H1 (cell line): ENCODE data around the gene YBX2. TPM values are rescaled to one million over a fixed set of nuclear protein-coding genes. Genes with fewer than 3 reads are reported as not detected.
A peak's percentile ranks its signal among the peaks of the same experiment; 100 is the strongest.

Experiments
- CTCF ChIA-PET: fragments of 300-600 bp; sonication (Branson Sonifier 250); formaldehyde crosslinking; loops from one replicate; lab custom pipeline; 2021; ENCODE audit not compliant: partially characterized antibody; lab: Charles Lee
- POLR2A ChIA-PET: fragments of 300-600 bp; sonication (Branson Sonifier 250); formaldehyde crosslinking; loops from one replicate; lab custom pipeline; 2021; ENCODE audit warnings: inconsistent platforms; ENCODE audit not compliant: partially characterized antibody; lab: Charles Lee
- DNase-seq, 2 experiments: peaks; one replicate each; pipeline versions ENCODE4 v3.0.0 to v3.0.0-alpha.2; 2010 to 2022; ENCODE audit warnings: low spot score in 2 of 2, low read depth in 1 of 2, mixed read lengths in 1 of 2
- FAIRE-seq: peaks from 2 replicates; lab custom pipeline; 2011; peaks lifted over from hg19 to GRCh38; lab: Jason Lieb, UNC
- H2AFZ ChIP-seq: 2 replicates; pipeline ENCODE4 v1.8.1; 2012; ENCODE audit warnings: low read length, inconsistent platforms
- H2AK5ac ChIP-seq: 2 replicates; pipeline ENCODE4 v1.6.1; 2013; ENCODE audit warnings: low read depth, low read length
- H2BK120ac ChIP-seq: replicated peaks from 2 replicates; pipeline ENCODE3; 2013; ENCODE audit warnings: low read depth, low read length, inconsistent platforms
- H2BK12ac ChIP-seq: 2 replicates; pipeline ENCODE4 v1.6.1; 2013; ENCODE audit warnings: low read depth, low read length
- H2BK15ac ChIP-seq: 2 replicates; pipeline ENCODE4 v1.6.1; 2013; ENCODE audit warnings: low read length
- H2BK20ac ChIP-seq: 2 replicates; pipeline ENCODE4 v1.6.1; 2013; ENCODE audit warnings: low read length
- H2BK5ac ChIP-seq: 2 replicates; pipeline ENCODE4 v1.6.1; 2013; ENCODE audit warnings: low read depth, low read length
- H3K14ac ChIP-seq: 2 replicates; pipeline ENCODE4 v1.6.1; 2013; ENCODE audit warnings: inconsistent platforms; ENCODE audit not compliant: insufficient read length
- H3K18ac ChIP-seq: 2 replicates; pipeline ENCODE4 v1.6.1; 2013; ENCODE audit warnings: low read length; ENCODE audit errors: extremely low read depth
- H3K23ac ChIP-seq: 2 replicates; pipeline ENCODE4 v1.6.1; 2013; ENCODE audit warnings: inconsistent platforms; ENCODE audit not compliant: insufficient read length
- H3K23me2 ChIP-seq: 2 replicates; pipeline ENCODE4 v1.6.1; 2013; ENCODE audit warnings: low read depth, low read length
- H3K27ac ChIP-seq: 2 replicates; pipeline ENCODE4 v1.6.1; 2011; ENCODE audit warnings: low read depth, low read length, inconsistent platforms
- H3K27me3 ChIP-seq, 4 experiments: replicated peaks in 1 of 4; 1 replicate in 1 of 4; 2 replicates in 3 of 4; pipeline versions ENCODE4 v1.6.1 to v1.8.1; 2011 to 2013; ENCODE audit warnings: low read length in 3 of 4, mild to moderate bottlenecking in 3 of 4, inconsistent platforms in 2 of 4, mixed read lengths in 2 of 4, moderate library complexity in 1 of 4; ENCODE audit not compliant: control insufficient read depth in 3 of 4, insufficient read depth in 3 of 4; ENCODE audit errors: extremely low read depth in 1 of 4
- H3K36me3 ChIP-seq, 4 experiments: 2 replicates each; pipeline versions ENCODE4 v1.6.1 to v1.8.1; 2011 to 2013; ENCODE audit warnings: mild to moderate bottlenecking in 4 of 4, low read length in 3 of 4, moderate library complexity in 2 of 4, control low read depth in 1 of 4, inconsistent platforms in 1 of 4; ENCODE audit not compliant: insufficient read depth in 4 of 4, control insufficient read depth in 2 of 4
- H3K4ac ChIP-seq: replicated peaks from 2 replicates; pipeline ENCODE3; 2013; ENCODE audit warnings: low read length, low read depth, mixed read lengths, inconsistent platforms; ENCODE audit not compliant: insufficient read length
- H3K4me1 ChIP-seq, 4 experiments: replicated peaks in 1 of 4; 1 replicate in 1 of 4; 2 replicates in 3 of 4; pipeline versions ENCODE4 v1.6.1 to v1.8.1; 2011 to 2013; ENCODE audit warnings: low read length in 3 of 4, inconsistent platforms in 2 of 4, mixed read lengths in 1 of 4; ENCODE audit not compliant: insufficient read depth in 4 of 4, control insufficient read depth in 3 of 4
- H3K4me2 ChIP-seq, 2 experiments: 2 replicates each; pipeline versions ENCODE4 v1.6.1 to v1.8.1; 2011 to 2013; ENCODE audit warnings: low read depth in 2 of 2, low read length in 2 of 2, control low read depth in 1 of 2, inconsistent platforms in 1 of 2, mild to moderate bottlenecking in 1 of 2; ENCODE audit not compliant: insufficient read depth in 1 of 2
- H3K4me3 ChIP-seq, 4 experiments: fragments of 200-600, 300-600 bp in 1 of 4; sonication (generic), shearing (Covaris generic), sonication (Bioruptor Twin) in 1 of 4; 2 replicates each; pipeline versions ENCODE4 v1.5.1 to v1.8.1; 2011 to 2016; ENCODE audit warnings: low read length in 4 of 4, low read depth in 3 of 4, control low read depth in 2 of 4, inconsistent platforms in 2 of 4, mild to moderate bottlenecking in 2 of 4, mixed read lengths in 1 of 4, moderate library complexity in 1 of 4; ENCODE audit not compliant: insufficient read depth in 2 of 4; ENCODE audit errors: extremely low read depth in 1 of 4
- H3K56ac ChIP-seq: replicated peaks from 2 replicates; pipeline ENCODE3; 2013; ENCODE audit warnings: low read depth, mild to moderate bottlenecking, mixed read lengths, low read length, inconsistent platforms; ENCODE audit not compliant: insufficient read length
- H3K79me1 ChIP-seq: 2 replicates; pipeline ENCODE4 v1.6.1; 2013; ENCODE audit warnings: low read depth, low read length, control low read depth
- H3K79me2 ChIP-seq, 2 experiments: 2 replicates each; pipeline versions ENCODE4 v1.6.1 to v1.8.1; 2012 to 2013; ENCODE audit warnings: low read length in 2 of 2, mild to moderate bottlenecking in 2 of 2, inconsistent platforms in 1 of 2; ENCODE audit not compliant: insufficient read depth in 2 of 2, control insufficient read depth in 1 of 2
- H3K9ac ChIP-seq, 4 experiments: replicated peaks in 1 of 4; 1 replicate in 1 of 4; 2 replicates in 3 of 4; pipeline versions ENCODE4 v1.6.1 to v1.8.1; 2011 to 2013; ENCODE audit warnings: low read depth in 3 of 4, low read length in 3 of 4, control low read depth in 2 of 4, mild to moderate bottlenecking in 2 of 4, moderate library complexity in 2 of 4, inconsistent platforms in 1 of 4; ENCODE audit errors: extremely low read depth in 1 of 4
- H3K9me3 ChIP-seq, 2 experiments: 2 replicates each; pipeline versions ENCODE4 v1.6.1 to v1.8.1; 2012 to 2013; ENCODE audit warnings: mild to moderate bottlenecking in 2 of 2, moderate library complexity in 2 of 2, control low read depth in 1 of 2, inconsistent platforms in 1 of 2, low read depth in 1 of 2, low read length in 1 of 2, mixed read lengths in 1 of 2; ENCODE audit not compliant: insufficient read depth in 2 of 2
- H4K20me1 ChIP-seq, 2 experiments: replicated peaks in 1 of 2; 2 replicates each; pipeline versions ENCODE3 to v1.8.1; 2011 to 2013; ENCODE audit warnings: inconsistent platforms in 2 of 2, low read length in 2 of 2, mild to moderate bottlenecking in 1 of 2; ENCODE audit not compliant: insufficient read depth in 2 of 2, control insufficient read depth in 1 of 2
- H4K5ac ChIP-seq: 2 replicates; pipeline ENCODE4 v1.6.1; 2013; ENCODE audit warnings: low read length, low read depth, mixed read lengths, inconsistent platforms; ENCODE audit not compliant: insufficient read length
- H4K8ac ChIP-seq: 2 replicates; pipeline ENCODE4 v1.8.0; 2013; ENCODE audit warnings: mild to moderate bottlenecking, moderate library complexity, low read length, inconsistent platforms; ENCODE audit not compliant: insufficient read depth; ENCODE audit errors: extremely low read depth
- H4K91ac ChIP-seq: replicated peaks from 2 replicates; pipeline ENCODE3; 2013; ENCODE audit warnings: low read length, mixed read lengths, inconsistent platforms; ENCODE audit not compliant: insufficient read length
- NRF1 ChIP-seq: IDR thresholded peaks from 2 replicates; pipeline ENCODE4 v1.6.1; 2011; ENCODE audit warnings: mild to moderate bottlenecking, low read depth, low read length, improper control_type of control experiment
- POLR2AphosphoS5 ChIP-seq: IDR thresholded peaks from 2 replicates; pipeline ENCODE4 v1.6.1; 2011; ENCODE audit warnings: low read depth, low read length
- WGBS, 2 experiments: shearing (Covaris generic) in 1 of 2; methylation state at CpG; one replicate each; pipeline versions ENCODE4 v1.1.6 to v1.1.7; 2013 to 2015; ENCODE audit warnings: low lambda C conversion rate in 2 of 2, mixed read lengths in 2 of 2, inconsistent platforms in 1 of 2, low coverage in 1 of 2, missing lambda C conversion rate in 1 of 2; ENCODE audit not compliant: insufficient replicate concordance in 2 of 2, insufficient coverage in 1 of 2, insufficient read length in 1 of 2; ENCODE audit errors: extremely low coverage in 1 of 2, missing lambda C conversion rate in 1 of 2; 5-methylcytosine and 5-hydroxymethylcytosine counted together
- polyA plus RNA-seq, 7 experiments: library from polyadenylated mRNA; depleted of rRNA in 3 of 7; stranded (reverse) in 5 of 7; unstranded in 2 of 7; fragments of >200 nt in 5 of 7; fragments of 200-250 nt in 2 of 7; gene quantifications; 1 replicate in 5 of 7; 2 replicates in 1 of 7; 4 replicates in 1 of 7; pipeline versions ENCODE4 v1.2.1 to v1.2.3, GENCODE V29; 2011 to 2013; ENCODE audit warnings: missing spikeins in 2 of 7, mixed read lengths in 2 of 7
- total RNA-seq: library from RNA; stranded (reverse); fragmentation: NEBNext Ultra II Directional; extraction: Animal tissue kit (Norgen Biotek cat#: 25700); gene quantifications from 2 replicates; pipeline ENCODE4 v1.2.1, GENCODE V29; 2021
- TF ChIP-seq, protein P1 (sequence below): IDR thresholded peaks from 2 replicates; pipeline ENCODE4 v1.6.1; 2012; ENCODE audit warnings: low read length, inconsistent platforms

The YBX2 gene
- total and polyA plus RNA-seq, 2 of the 8 experiments (the other 6 are each of a cell fraction or from before 2014, with no cell fraction given) = 19.2 to 30.5 TPM

DNA sequence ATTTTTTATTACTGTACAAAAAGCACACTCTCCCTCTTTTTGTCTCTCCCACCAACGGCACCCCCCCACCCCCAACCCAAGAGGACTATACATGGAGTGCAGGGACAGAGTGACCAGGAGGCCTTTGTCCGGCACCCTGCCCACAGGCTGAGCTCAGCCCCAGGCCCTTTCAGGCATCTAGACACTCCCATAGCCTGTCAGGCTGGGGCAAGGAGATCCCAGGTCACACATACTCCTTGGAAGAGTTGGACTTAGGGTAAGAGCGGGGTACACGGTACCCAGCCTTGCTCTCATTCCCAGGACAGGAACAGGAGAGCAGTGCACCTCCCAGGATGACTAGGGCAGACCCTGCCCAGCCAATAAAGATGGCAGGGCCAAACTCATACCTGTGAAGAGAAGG lies 34.3 kb downstream of the YBX2 start:
- Histone ChIP-seq H3K27ac (peak overlapping the region; percentile 39; the same call in 1 of the 2 replicates), H4K5ac (no peak overlapping the region), H3K4me3 (peak overlapping the region; percentile 93 to 98 (median 96)), H2BK5ac (peak overlapping the region; percentile 98), H4K91ac (no peak overlapping the region), H3K36me3 (peaks cover 2 to 33% (median 16%) of the 10 kb centered on the region in 4 experiments; a peak in 7 of 8 replicates), H3K9me3 (no peaks in the 10 kb centered on the region), H2BK15ac (peak overlapping the region; percentile 18; the same call in 1 of the 2 replicates), H3K4me2 (peak overlapping the region; percentile 91 to 97), H2BK20ac (no peak overlapping the region), H3K4ac (no peak overlapping the region), H3K79me2 (peaks cover 0 to 31% of the 10 kb centered on the region in 2 experiments; a peak in 2 of 4 replicates), H3K14ac (no peak overlapping the region), H3K79me1 (peaks cover 9% of the 10 kb centered on the region), H3K9ac (peak overlapping the region in 3 of 4 experiments; percentile 80 to 98 (median 94); a peak in 5 of 7 replicates), H4K20me1 (peaks cover 6 to 11% of the 10 kb centered on the region in 2 experiments), H2AFZ (no peak overlapping the region), H3K4me1 (peaks cover 4 to 15% (median 6%) of the 10 kb centered on the region in 4 experiments; a peak in 6 of 7 replicates), H2AK5ac (peak overlapping the region; percentile 66; the same call in 1 of the 2 replicates), H3K23me2 (peaks cover 13% of the 10 kb centered on the region), H2BK12ac (peak overlapping the region; percentile 92; the same call in 1 of the 2 replicates), H3K18ac (no peak overlapping the region; the same call in 1 of the 2 replicates), H3K56ac (no peak overlapping the region), H3K23ac (no peak overlapping the region), H2BK120ac (no peak overlapping the region), H3K27me3 (no peaks in the 10 kb centered on the region), H4K8ac (peak overlapping the region; percentile 71; the same call in 1 of the 2 replicates)
- FAIRE-seq (no peak), DNase-seq (no peak)
- WGBS, 2 experiments = 95% methylated on average over 4 of the region's 4 CpGs; no CpG with 5 or more reads in 1 of the 2 experiments
- ChIA-PET POLR2A (interaction anchor here (1.0 to 13.7 kb wide), 14 partner anchors 10 to 301 kb away, joined by 3 to 161 read pairs (median 14); partner anchors contain the start of genes ACADVL, ACAP1, CTDNEP1 and DLG4), CTCF (interaction anchor here (1.0 to 1.3 kb wide), 4 partner anchors 11 to 53 kb away, joined by 3 to 5 read pairs (median 4); no protein-coding TSS in a partner anchor)
- TF ChIP-seq, protein P1, sequence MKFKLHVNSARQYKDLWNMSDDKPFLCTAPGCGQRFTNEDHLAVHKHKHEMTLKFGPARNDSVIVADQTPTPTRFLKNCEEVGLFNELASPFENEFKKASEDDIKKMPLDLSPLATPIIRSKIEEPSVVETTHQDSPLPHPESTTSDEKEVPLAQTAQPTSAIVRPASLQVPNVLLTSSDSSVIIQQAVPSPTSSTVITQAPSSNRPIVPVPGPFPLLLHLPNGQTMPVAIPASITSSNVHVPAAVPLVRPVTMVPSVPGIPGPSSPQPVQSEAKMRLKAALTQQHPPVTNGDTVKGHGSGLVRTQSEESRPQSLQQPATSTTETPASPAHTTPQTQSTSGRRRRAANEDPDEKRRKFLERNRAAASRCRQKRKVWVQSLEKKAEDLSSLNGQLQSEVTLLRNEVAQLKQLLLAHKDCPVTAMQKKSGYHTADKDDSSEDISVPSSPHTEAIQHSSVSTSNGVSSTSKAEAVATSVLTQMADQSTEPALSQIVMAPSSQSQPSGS = no peak
- TF ChIP-seq POLR2AphosphoS5 (peak; percentile 63), NRF1 (no peak)
